Liver (tissue), 9 donors: ENCODE measurements around the gene HNRNPA1. TPM values are rescaled to one million over a fixed set of nuclear protein-coding genes. Genes with fewer than 3 reads are reported as not detected.
A peak's percentile ranks its signal among the peaks of the same experiment; 100 is the strongest.

ENCODE experiments used
- DNase-seq: peaks from one replicate; pipeline ENCODE4 v3.0.0-alpha.2; 2017; ENCODE audit warnings: low spot score
- H3K27ac ChIP-seq, 2 donors: one replicate each; pipeline ENCODE4 v1.7.0; 2013; ENCODE audit warnings: inconsistent platforms in 2 of 2, low read length in 2 of 2, control low read depth in 1 of 2, low read depth in 1 of 2, mild to moderate bottlenecking in 1 of 2
- H3K27me3 ChIP-seq, 4 donors: one replicate each; pipeline versions ENCODE4 v1.6.1 to v1.7.0; 2013; ENCODE audit warnings: low read length in 3 of 4, inconsistent platforms in 1 of 4, mild to moderate bottlenecking in 1 of 4, moderate library complexity in 1 of 4; ENCODE audit not compliant: control insufficient read depth in 4 of 4, insufficient read depth in 4 of 4
- H3K36me3 ChIP-seq, 4 donors: one replicate each; pipeline versions ENCODE4 v1.6.1 to v1.7.0; 2013; ENCODE audit warnings: low read length in 3 of 4, mild to moderate bottlenecking in 3 of 4, low read depth in 1 of 4, moderate library complexity in 1 of 4; ENCODE audit not compliant: control insufficient read depth in 4 of 4, insufficient read depth in 3 of 4
- H3K4me1 ChIP-seq, 4 donors: one replicate each; pipeline versions ENCODE4 v1.6.1 to v1.7.0; 2013; ENCODE audit warnings: low read length in 3 of 4, mild to moderate bottlenecking in 3 of 4, moderate library complexity in 1 of 4; ENCODE audit not compliant: control insufficient read depth in 4 of 4, insufficient read depth in 4 of 4
- H3K4me3 ChIP-seq, 3 donors: one replicate each; pipeline versions ENCODE4 v1.6.1 to v1.7.0; 2013; ENCODE audit warnings: low read length in 3 of 3, control low read depth in 1 of 3, low read depth in 1 of 3, mild to moderate bottlenecking in 1 of 3
- H3K9ac ChIP-seq, 2 donors: one replicate each; pipeline ENCODE4 v1.7.0; 2013; ENCODE audit warnings: low read length in 2 of 2, mild to moderate bottlenecking in 2 of 2, moderate library complexity in 2 of 2, control low read depth in 1 of 2, low read depth in 1 of 2
- H3K9me3 ChIP-seq, 4 donors: one replicate each; pipeline versions ENCODE4 v1.6.1 to v1.7.0; 2013; ENCODE audit warnings: low read length in 3 of 4; ENCODE audit not compliant: control insufficient read depth in 4 of 4
- EGR1 ChIP-seq, 2 donors: IDR thresholded peaks; 2 replicates each; pipeline ENCODE4 v1.6.1; 2016 to 2018; ENCODE audit warnings: antibody characterized with exemption in 2 of 2, low read depth in 2 of 2
- FOXA1 ChIP-seq: IDR thresholded peaks from 2 replicates; pipeline ENCODE4 v1.6.1; 2016; ENCODE audit warnings: antibody characterized with exemption
- FOXA2 ChIP-seq: IDR thresholded peaks from 2 replicates; pipeline ENCODE4 v1.6.1; 2016; ENCODE audit warnings: antibody characterized with exemption
- HNF4A ChIP-seq, 2 donors: conservative IDR thresholded peaks; 2 replicates each; pipeline ENCODE4 v1.6.1; 2016; ENCODE audit warnings: antibody characterized with exemption in 2 of 2, mild to moderate bottlenecking in 2 of 2
- JUND ChIP-seq, 2 donors: IDR thresholded peaks; 2 replicates each; pipeline ENCODE4 v1.6.1; 2016; ENCODE audit warnings: antibody characterized with exemption in 2 of 2
- NR2F2 ChIP-seq: IDR thresholded peaks from 2 replicates; pipeline ENCODE4 v1.6.1; 2016; ENCODE audit warnings: antibody characterized with exemption
- RAD21 ChIP-seq, 2 donors: IDR thresholded peaks; 2 replicates each; pipeline ENCODE4 v1.6.1; 2016; ENCODE audit warnings: antibody characterized with exemption in 2 of 2, mild to moderate bottlenecking in 2 of 2
- RXRA ChIP-seq, 2 donors: IDR thresholded peaks; 2 replicates each; pipeline ENCODE4 v1.6.1; 2017 to 2018; ENCODE audit warnings: antibody characterized with exemption in 2 of 2, mild to moderate bottlenecking in 1 of 2
- TAF1 ChIP-seq: conservative IDR thresholded peaks from 2 replicates; pipeline ENCODE4 v1.6.1; 2016; ENCODE audit warnings: antibody characterized with exemption, mild to moderate bottlenecking
- YY1 ChIP-seq: IDR thresholded peaks from 2 replicates; pipeline ENCODE4 v1.6.1; 2016; ENCODE audit warnings: antibody characterized with exemption, mild to moderate bottlenecking
- WGBS: extraction: QIAGEN DNeasy Blood & Tissue Kit; methylation state at CpG from one replicate; pipeline ENCODE4 v1.1.7; 2013; 5-methylcytosine and 5-hydroxymethylcytosine counted together
- polyA plus RNA-seq, 2 donors: library from polyadenylated mRNA; stranded (reverse) in 1 of 2; unstranded in 1 of 2; fragments of 200-250 nt in 1 of 2; fragments of >200 nt in 1 of 2; fragmentation: Nextera tagmentation in 1 of 2; extraction: Ambion mirVana in 1 of 2; gene quantifications; one replicate each; pipeline versions ENCODE4 v1.2.1 to v1.2.3, GENCODE V29; 2013 to 2015
- total RNA-seq, 2 donors: library from RNA; depleted of rRNA; stranded (reverse); fragments of >200 nt; gene quantifications; one replicate each; pipeline ENCODE4 v1.2.3, GENCODE V29; 2014
- TF ChIP-seq, protein P1 (sequence below): IDR thresholded peaks from 2 replicates; pipeline ENCODE4 v1.6.1; 2016; ENCODE audit warnings: antibody characterized with exemption
- TF ChIP-seq, protein P2 (sequence below): IDR thresholded peaks from 2 replicates; pipeline ENCODE4 v1.6.1; 2016; ENCODE audit warnings: antibody characterized with exemption, mild to moderate bottlenecking
- TF ChIP-seq, protein P3 (sequence below): IDR thresholded peaks from 2 replicates; pipeline ENCODE4 v1.6.1; 2016; ENCODE audit warnings: antibody characterized with exemption
- donor health status: healthy.
- donor health status: healthy.
- donor health status: healthy.
- donor health status: healthy.
- donor health status: healthy.

Gene HNRNPA1
- total and polyA plus RNA-seq, 4 donors: 81.0 to 274 (median 205) TPM

GRCh38 chr12:54261815-54262402 lies 18.6 kb upstream of the HNRNPA1 start:
- H3K9ac ChIP-seq: no peak overlapping the region
- no peak overlapping the region for H3K27ac ChIP-seq
- peaks cover 12 to 25% (median 21%) of the 10 kb centered on the region in 4 donors for H3K4me1 ChIP-seq

DNA sequence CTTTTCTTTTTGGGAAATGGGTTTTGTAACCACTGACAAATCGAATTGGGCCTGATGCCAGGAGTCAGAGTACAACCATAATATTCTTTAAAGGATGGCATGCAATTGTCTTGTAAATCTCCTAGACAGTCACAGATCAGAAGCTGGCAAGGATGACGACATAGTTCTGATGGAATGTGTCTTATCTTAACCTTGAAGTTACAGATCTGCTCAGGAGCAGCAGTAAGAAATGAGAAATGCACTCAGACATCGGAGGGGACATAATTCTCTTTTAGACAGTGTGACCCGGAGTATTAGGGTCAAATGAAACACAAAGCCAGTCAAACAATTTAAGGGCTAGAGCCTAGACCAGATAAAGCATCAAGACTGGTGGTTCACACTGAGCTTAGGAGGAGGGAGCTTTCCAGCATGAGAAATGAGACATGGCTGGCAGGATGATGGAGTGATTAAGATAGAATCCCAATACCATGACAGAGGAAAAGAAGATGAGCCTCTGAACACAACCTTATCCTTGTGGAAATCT lies 18.1 kb upstream of the HNRNPA1 start:
- Histone ChIP-seq H3K9me3 (no peaks in the 10 kb centered on the region), H3K27me3 (no peaks in the 10 kb centered on the region), H3K9ac (no peak overlapping the region), H3K4me1 (peaks cover 12 to 25% (median 21%) of the 10 kb centered on the region in 4 donors), H3K4me3 (no peak overlapping the region), H3K27ac (no peak overlapping the region), H3K36me3 (peaks cover 0 to 1% (median 0%) of the 10 kb centered on the region in 4 donors)
- no peak for DNase-seq
- 41% methylated on average over 4 of the region's 4 CpGs for whole genome bisulfite sequencing
- TF ChIP-seq HNF4A (conservative IDR thresholded peaks at IDR 0.05) (peak; percentile 49 to 59), RXRA (IDR thresholded peaks at IDR 0.05) (peak in 1 of 2 donors; percentile 35), FOXA1 (no peak), FOXA2 (no peak), TAF1 (no peak), YY1 (no peak), NR2F2 (no peak)
- TF ChIP-seq, protein P1, sequence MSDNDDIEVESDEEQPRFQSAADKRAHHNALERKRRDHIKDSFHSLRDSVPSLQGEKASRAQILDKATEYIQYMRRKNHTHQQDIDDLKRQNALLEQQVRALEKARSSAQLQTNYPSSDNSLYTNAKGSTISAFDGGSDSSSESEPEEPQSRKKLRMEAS: no peak
- TF ChIP-seq, protein P2, sequence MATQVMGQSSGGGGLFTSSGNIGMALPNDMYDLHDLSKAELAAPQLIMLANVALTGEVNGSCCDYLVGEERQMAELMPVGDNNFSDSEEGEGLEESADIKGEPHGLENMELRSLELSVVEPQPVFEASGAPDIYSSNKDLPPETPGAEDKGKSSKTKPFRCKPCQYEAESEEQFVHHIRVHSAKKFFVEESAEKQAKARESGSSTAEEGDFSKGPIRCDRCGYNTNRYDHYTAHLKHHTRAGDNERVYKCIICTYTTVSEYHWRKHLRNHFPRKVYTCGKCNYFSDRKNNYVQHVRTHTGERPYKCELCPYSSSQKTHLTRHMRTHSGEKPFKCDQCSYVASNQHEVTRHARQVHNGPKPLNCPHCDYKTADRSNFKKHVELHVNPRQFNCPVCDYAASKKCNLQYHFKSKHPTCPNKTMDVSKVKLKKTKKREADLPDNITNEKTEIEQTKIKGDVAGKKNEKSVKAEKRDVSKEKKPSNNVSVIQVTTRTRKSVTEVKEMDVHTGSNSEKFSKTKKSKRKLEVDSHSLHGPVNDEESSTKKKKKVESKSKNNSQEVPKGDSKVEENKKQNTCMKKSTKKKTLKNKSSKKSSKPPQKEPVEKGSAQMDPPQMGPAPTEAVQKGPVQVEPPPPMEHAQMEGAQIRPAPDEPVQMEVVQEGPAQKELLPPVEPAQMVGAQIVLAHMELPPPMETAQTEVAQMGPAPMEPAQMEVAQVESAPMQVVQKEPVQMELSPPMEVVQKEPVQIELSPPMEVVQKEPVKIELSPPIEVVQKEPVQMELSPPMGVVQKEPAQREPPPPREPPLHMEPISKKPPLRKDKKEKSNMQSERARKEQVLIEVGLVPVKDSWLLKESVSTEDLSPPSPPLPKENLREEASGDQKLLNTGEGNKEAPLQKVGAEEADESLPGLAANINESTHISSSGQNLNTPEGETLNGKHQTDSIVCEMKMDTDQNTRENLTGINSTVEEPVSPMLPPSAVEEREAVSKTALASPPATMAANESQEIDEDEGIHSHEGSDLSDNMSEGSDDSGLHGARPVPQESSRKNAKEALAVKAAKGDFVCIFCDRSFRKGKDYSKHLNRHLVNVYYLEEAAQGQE: no peak
- TF ChIP-seq, protein P3, sequence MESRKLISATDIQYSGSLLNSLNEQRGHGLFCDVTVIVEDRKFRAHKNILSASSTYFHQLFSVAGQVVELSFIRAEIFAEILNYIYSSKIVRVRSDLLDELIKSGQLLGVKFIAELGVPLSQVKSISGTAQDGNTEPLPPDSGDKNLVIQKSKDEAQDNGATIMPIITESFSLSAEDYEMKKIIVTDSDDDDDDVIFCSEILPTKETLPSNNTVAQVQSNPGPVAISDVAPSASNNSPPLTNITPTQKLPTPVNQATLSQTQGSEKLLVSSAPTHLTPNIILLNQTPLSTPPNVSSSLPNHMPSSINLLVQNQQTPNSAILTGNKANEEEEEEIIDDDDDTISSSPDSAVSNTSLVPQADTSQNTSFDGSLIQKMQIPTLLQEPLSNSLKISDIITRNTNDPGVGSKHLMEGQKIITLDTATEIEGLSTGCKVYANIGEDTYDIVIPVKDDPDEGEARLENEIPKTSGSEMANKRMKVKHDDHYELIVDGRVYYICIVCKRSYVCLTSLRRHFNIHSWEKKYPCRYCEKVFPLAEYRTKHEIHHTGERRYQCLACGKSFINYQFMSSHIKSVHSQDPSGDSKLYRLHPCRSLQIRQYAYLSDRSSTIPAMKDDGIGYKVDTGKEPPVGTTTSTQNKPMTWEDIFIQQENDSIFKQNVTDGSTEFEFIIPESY: no peak

More at GRCh38 chr12:54261815-54262402, 18.6 kb upstream of the HNRNPA1 start:
- H3K9me3 ChIP-seq: no peaks in the 10 kb centered on the region
- no peak for TF ChIP-seq FOXA2
- TF ChIP-seq JUND (IDR thresholded peaks at IDR 0.05): peak in 1 of 2 donors; percentile 12
- H3K4me3 ChIP-seq: no peak overlapping the region
- WGBS: 73% methylated on average over 5 of the region's 5 CpGs
- H3K27me3 ChIP-seq: no peaks in the 10 kb centered on the region
- DNase-seq: no peak
- peaks cover 0 to 7% (median 2%) of the 10 kb centered on the region in 4 donors for H3K36me3 ChIP-seq

GRCh38 chr12:54265364-54265812 lies 15.1 kb upstream of the HNRNPA1 start:
- Histone ChIP-seq H3K9me3 (no peaks in the 10 kb centered on the region), H3K27ac (no peak overlapping the region), H3K4me3 (no peak overlapping the region), H3K4me1 (peaks cover 6 to 12% (median 9%) of the 10 kb centered on the region in 4 donors), H3K9ac (no peak overlapping the region), H3K36me3 (no peaks in the 10 kb centered on the region), H3K27me3 (no peaks in the 10 kb centered on the region)
- TF ChIP-seq, protein P2: no peak
- no peak for TF ChIP-seq NR2F2
- TF ChIP-seq JUND (IDR thresholded peaks at IDR 0.05): no peak
- no peak for TF ChIP-seq FOXA1
- TF ChIP-seq, protein P3: no peak
- TF ChIP-seq FOXA2: no peak
- TF ChIP-seq, protein P1: no peak
- TF ChIP-seq TAF1: no peak
- TF ChIP-seq YY1: no peak
- no peak for TF ChIP-seq RAD21 (IDR thresholded peaks at IDR 0.05)
- TF ChIP-seq EGR1 (IDR thresholded peaks at IDR 0.05; ENCODE audit: low read depth in 2 of 2): no peak
- WGBS: 96% methylated on average over 4 of the region's 4 CpGs
- DNase-seq: no peak
